EH (cell line): ENCODE results near the gene NEO1.

Source experiments
- DNase-seq: peaks from one replicate; pipeline ENCODE4 v3.0.0-alpha.2; 2015; ENCODE audit warnings: low read depth

The NEO1 gene

DNA sequence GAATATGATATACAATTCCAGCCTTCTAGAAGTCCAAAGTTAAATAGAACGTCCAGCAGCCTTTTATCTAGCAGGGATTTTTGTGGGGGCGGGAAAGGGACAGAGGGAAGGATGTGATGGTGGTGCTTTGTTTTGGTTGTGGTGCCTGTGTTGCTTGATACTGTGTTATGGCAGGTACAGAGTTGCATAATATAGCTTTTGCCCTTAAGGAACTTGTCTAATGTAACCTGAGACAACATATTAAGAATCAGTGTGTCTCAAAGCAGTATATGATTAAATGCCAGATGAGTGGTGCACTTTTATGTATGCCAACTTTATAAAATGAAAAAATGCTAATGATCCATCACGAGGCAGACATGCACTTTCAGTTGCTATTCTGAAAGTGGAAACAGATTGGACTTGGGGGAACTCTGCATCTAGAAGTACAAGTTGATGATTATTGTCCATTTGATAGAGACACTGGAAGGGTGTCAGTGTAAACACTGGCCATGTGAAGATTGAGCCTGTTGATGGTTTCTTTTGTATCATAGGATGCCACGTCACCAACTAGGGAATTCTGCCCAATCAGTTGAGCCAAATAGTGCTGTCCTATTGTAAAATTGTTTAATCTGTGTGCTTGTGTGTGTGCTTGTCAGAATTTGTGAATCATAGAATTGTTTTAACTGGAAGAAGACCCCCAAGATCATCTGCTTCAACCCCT lies 23.0 kb downstream of the NEO1 start:
- peak; percentile 10 for DNase-seq

DNA sequence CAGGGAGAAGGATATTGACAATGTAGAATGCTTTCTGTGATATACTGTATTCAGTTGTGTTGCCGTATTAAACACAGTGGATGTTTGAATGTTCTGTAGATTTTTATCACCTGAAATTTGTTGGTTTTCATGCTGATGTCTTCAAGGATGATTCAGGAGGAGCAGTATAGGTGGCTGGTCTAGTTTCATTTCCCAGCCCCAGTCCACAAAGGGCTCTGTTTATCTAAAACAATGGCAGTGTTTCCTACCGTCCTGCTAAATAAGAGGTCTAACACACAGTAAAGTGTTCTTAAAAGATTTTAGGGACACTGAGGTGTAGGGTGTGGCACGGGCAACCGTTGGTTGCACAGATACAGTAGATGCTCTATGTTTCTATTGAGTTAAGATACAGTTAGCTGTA lies 26.0 kb downstream of the NEO1 start:
- DNase-seq, result no peak

DNA sequence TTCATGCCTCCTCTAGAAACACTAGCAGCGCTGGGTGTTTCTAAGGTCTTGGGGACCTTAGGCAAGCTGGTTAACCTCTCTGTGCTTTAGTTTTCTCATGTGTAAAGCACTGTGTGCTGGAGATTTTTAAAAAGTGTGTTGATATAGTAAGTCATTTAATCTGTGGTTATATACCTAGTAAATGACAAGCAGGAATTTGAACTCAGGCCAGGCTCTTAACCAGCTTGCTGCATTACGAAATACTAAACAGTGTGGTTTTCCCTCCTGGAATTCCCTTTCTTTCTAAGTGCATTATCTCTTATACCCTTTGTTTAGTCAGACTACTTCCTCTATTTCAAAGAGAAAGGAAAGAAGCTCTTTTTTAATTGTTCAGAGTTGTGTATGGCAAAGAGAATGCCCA lies 26.5 kb downstream of the NEO1 start:
- peak; percentile 72 for DNase-seq

DNA sequence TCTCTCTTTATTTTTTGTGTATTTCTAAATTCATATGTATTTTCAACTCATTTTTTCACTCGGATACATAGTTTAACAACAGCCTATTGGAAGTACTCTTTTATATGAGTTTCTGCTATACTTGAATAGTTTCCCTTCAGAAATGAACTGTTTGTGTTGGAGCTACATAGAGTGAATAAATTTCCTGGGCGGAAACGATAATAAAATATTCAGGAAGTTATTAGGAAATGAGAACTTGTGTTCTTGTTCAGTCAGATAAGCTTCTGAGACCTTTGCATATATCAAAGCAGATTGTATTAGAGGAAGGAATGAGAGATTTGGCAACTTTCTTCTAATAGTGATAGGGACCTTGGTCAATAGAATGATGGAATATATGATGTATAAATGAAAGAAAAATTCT lies 27.3 kb downstream of the NEO1 start:
- no peak for DNase-seq

DNA sequence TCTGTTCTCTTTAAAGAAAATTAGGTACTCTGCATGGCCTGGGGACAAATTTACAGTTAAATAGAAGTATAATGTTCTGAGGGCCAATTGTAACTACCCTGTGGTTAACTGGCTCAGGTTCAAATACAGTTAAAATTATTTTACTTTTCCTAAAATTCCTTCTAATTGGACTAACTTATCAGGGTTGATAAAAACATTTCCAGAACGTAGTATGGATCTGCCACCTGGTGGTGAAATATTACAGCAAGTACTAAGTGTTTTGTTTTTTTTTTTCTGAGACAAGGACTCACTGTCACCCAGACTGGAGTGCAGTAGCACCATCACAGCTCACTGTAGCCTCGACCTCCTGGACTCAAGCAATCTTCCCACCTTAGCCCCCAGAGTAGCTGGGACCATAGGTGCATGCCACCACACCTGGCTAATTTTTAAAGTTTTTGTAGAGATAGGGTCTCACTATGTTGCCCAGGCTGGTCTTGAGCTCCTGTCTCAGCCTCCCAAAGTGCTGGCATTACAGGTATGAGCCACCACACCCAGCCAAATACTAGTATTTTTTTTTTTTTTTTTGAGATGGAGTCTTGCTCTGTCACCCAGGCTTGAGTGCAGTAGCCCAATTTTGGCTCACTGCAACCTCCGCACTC lies 29.2 kb downstream of the NEO1 start:
- peak; percentile 67 for DNase-seq

DNA sequence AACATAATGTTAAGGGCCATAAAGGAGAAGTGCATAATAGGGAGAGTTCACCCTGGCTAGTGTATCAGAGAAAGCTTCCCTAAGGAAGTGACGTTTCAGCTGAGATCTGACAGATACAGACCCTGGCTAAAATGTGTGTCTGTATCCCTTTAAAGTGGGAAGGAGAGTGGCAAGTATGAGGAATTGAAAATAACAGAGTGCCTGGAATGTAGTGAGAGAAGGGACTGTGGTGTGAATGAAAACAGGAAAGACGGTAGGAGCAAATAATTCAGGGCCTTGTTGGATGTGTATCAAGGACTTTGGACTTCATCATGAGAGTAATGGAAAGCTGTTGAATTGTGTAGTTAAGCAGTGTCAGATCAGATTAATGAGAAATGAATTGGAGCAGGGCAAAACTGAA lies 30.5 kb downstream of the NEO1 start:
- no peak for DNase-seq

DNA sequence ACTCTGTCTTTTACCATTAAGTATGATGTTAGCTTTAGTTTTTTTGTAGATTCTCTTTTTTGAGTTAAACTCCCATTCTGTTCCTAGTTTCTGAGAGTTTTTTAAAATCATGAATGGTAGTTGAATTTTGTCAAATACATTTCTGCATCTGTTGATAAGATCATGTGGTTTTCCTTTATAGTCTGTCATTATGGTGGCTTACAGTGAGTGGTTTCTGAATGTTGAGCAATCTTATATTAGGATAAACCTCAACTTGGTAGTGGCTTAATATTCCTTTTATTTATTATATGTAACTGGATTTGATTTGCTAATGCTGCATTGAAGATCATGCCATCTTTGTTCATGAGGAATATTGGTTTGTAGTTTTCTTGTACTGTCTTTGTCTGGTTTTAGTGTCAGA lies 34.8 kb downstream of the NEO1 start:
- no peak for DNase-seq

DNA sequence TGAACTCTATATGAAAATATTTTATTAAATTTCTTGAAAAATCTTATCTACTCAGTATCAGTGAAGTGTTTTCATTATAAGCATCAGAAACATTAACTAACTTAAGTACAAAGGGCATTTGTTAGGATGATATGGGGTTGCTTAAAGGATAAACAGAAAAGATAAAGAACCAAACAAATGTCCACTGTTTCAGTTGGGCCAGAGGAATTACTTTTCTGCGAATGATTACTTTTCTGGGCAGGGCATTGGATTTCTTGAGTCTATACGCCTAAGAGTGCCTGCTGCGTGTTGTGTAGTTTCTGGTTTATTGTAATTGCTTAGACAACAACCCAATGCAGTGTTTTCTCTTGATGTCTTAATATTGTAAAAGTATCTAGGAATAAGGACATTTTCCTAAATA lies 52.8 kb downstream of the NEO1 start:
- no peak for DNase-seq

DNA sequence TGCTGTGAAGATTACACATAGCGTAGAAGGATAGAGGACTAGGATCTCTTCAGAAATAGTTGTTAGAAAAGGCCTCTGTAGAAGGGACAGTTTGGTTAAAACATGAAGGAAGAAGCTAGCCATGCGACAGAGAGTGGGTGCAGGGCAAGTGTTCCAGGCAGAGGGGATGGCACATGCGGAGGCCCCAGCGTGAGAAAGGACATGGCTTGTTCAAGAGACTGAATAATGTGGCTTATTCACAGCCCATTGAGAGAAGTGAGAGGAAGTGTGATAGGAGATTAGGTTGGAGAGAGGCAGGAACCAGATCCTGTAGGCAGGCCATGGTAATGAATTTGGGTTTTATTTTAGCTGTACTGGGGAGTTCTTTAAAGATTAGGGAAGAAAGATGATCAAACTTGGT lies 56.4 kb downstream of the NEO1 start:
- no peak for DNase-seq

DNA sequence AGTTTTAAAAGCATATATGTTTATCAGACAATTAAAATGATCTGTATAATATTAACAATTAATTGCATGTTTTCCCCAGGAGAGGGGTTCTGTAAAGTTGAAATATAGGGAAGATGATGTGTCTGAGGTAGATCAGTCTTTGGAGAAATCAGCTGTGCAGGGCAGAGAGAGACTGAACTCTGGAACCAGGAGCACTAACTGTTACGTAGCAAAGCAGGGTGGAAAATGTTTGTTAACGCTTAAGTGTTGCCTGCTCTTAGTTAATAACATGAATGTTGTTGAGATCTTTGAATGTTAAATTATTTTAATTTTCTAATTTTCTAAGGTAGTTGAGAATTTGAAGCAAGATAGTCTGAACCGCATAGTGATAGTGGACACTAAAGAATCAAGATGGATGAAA lies 57.5 kb downstream of the NEO1 start:
- no peak for DNase-seq

DNA sequence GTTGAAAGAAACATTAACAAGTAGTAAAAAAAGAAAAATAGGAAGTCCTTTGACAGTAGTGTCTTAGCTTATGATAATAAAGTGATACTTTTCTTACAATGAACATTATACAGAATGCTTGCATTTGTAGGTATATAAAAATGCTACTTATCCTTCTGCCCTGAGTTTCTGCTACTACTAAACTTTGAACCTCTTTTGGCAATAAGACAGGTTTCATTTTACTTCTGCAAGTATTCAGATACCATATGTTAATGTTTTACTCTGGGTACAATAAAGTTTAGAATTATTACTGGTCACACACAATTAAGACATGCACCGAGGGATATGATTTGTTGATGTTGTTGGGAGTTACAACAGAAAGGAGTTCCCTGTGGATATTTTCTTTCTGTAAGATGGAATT lies 57.9 kb downstream of the NEO1 start:
- DNase-seq, result no peak

DNA sequence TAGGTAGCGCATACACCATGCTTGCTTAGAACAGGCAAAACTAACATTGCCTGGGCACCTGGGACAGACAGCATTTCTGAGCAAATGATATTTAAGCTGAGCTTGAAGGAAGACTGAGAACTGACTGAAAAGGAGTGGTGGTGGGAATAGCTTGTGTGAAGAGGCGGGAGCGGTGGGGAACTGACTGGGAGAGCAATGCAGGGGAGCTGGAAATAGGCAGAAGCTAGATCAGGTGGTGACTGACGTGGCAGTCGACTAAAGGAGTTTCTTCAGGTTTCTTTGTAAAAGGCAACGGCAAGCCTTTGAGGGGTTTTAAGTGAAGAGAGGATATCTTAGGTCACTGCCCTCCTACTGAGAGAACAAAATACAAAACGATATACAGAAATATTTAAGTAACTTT lies 61.8 kb downstream of the NEO1 start:
- no peak for DNase-seq

DNA sequence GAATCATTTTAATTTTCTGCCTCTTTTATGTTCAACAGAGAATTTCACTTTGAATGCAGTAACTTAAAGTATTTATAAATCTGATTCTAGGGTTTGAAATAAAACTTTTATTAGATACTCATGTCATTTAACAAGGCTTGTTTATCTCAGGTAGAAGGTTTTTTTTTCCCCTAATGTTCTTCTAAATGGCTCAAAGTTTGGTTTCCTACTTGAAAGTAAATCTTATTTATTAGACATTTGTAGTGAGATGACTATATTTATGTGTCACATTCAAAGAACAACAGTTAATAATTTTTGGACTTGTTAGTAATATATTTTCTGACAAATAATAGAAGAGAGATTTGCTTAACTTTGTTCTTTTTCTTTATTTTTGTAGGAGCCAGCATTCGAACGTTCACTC lies 63.9 kb downstream of the NEO1 start:
- DNase-seq, result no peak

DNA sequence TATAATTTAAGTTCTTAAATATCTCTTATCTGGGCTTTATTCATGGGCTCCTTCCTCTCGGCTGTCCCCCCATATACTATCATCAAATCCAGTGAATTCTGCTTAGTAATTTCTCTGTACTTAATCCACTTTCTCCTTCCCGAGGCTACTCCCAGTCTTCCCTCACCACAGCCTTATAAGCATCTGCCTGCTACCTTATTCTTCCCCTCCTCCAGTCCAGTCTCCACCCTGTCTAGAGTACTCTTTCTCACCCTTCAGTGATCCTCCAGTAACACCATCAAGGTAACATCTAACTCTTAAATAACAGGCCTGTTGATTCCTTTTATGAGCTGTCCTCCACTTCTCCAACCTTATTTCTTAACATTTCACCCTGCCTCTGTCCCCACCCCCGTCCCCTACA lies 65.8 kb downstream of the NEO1 start:
- DNase-seq, result no peak

DNA sequence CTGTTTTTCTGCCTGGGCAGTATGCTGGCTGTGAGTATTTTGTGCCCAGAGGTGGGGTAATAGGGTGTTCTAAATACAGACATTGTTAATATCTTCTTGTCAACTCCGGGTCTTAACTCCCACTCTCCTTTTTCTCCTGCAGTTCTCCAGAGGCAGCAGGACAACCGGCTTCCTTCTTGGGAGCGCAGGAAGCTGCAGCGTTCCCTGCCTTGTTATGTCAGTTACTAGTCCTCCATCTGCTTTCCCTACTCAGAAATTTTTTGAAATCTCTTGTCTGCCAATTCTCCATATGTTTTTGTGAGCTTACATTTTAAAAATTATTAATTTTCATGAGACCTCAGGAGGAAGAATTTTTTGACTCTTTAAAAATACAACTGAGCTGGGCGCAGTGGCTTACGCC lies 67.2 kb downstream of the NEO1 start:
- no peak for DNase-seq

DNA sequence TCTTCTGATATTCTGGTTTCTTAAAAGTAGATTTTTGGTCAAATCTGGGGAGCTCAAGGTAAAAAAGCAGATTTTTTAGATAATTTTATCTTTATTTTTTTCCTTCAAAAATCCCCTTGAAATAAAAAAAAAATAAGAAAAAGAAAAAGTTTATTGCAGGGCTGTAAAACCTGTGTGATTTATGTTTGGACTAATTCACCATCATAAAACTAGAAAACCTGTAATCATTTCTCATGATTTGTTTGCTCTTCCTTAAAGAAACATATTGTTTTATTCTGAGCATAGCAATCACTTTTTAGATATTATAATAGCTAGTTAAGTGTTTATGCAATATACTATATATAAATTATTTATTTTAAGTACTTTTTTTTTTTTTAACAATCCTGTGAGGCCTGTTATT lies 68.0 kb downstream of the NEO1 start:
- DNase-seq, result no peak

DNA sequence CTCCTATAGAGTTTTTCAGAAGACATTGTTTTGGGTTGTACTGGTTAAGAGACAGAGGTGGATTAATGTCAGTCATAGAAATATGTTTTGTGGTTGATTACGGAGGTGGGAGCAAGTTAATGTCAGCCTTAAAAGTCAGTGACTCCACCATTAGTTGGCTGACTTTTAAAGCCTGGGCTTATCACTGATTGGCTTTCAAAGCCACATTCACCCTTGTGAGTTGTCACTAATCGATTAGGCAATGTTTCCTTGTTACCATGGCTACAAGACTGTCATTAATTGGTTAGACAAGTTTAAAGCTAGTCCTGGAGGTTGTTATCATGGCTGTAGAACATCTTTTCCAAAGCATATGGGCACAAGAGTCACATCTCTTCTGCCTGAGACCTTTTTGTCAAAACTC lies 73.0 kb downstream of the NEO1 start:
- DNase-seq, result no peak

DNA sequence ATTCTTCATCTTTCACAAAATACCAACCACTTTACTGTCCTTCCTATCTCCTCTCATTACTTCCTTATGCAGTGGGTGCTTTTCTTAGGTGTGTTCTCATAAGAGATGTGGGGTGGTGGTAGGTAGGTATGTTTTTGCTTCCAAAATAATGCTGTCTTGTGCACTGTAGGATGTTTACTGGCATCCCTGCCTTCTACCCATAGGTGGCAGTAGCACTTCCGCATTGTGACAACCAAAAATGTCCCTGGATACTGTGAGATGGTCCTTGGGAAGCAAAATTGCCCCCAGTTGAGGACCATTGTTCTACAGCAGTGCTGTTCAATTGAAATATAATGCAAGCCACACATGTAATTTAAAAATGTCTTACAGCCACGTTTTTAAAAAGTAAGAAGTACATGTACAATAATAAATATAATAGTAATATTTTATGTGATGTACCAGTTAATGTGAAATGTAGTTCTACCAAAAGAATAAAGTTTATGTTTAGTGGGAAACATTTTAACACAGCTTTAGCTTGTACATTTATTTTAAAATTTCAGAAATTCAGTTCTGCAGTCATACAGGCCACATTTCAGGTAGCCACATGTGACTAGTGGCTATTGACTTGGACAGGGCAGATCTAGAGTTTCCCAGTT lies 75.2 kb downstream of the NEO1 start:
- DNase-seq, result peak; percentile 32

DNA sequence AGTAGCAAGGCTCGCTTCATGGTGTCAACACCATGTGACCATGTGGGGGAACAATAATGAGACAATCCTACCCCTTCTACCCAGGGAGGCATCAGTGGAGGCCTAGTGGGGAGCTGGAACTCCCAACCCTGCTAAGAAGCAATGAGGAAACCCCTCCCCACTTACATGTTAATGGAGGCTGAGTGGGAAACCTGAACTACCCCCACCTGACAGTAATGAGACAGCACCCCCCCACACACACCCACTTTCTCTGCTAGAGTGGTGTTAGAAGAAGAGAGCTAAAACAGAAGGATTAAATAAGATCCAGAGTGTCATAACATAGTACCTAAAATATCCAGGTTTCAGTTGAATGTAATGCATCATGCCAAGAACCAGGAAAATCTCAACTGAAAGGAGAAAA lies 78.6 kb downstream of the NEO1 start:
- DNase-seq, result no peak

DNA sequence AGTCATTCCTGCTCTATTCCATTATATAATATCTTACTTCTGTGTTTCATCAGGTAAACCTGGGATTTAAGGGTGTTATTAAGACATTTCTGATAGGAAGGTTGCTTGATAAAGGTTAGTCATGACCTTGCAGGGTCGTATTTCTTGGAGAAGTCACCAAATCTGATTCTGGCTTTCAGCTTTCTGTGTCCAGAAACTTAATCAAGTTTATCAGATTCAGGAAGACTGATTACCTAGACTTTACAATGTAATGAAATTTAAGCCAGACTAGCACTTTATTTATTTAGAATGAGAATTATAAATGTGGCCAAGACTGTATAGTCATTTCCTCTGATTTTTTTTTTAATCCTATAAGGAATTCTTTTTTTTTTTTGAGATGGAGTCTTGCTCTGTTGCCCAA lies 81.9 kb downstream of the NEO1 start:
- no peak for DNase-seq

DNA sequence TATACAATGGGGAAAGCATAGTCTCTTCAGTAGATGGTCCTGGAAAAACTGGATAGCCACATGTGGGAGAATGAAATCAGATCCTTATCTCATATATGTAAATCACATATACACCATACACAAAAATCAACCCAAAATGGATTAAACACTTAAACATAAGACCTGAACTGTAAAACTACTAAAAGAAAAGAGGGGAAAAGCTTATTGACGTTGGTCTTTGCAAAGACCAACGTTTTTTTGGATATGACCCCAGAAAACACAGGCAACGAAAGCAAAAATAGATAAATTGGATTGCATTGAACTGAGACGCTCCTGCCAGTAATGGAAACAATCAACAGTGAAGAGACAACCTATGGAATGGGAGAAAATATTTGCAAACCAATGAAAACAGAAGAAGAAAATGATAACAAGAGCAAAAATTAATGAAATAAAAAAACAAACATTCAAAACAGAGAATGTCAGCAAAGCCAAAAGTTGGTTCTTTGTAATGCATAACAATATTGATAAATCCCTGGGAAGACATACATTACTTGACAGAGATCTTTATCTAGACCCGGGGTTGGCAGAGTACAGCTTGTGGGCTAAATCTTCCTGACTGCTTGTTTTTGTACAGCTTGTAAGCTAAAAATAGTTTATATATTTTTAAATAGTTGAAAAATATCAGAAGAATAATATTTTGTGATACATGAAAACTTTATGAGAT lies 86.9 kb downstream of the NEO1 start:
- DNase-seq, result no peak

DNA sequence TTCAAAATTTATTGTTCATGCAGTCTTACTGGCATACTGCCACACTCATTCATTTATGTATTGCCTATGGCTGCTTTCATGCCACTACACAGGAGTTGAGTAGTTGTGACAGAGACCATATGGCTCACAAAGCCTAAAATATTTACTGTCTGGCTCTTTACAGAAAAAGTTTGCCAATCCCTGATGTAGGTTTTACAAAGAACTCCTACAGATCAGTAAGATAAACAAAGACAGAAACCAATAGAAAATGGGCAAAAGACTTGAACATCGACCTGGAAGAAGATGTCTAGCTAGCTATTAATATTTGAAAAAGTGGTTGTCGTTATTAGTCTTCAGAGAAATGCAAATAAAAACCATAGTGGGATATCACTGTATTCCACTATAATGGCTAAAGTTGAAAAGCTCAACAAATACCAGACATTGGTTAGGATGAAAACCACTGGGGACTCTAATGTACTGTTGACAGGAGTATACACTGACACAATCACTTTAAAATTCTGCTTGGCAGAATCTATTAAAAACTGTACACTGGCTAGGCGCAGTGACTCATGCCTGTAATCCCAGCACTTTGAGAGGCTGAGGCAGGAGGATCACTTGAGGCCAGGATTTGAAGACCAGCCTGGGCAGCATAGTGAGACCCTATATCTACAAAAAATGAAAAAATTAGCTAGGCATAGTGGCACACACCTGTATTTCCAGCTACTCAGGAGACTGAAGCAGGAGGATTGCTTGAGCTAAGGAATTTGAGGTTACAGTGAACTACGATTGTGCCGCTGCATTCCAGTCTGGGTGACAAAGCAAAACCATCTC lies 87.7 kb downstream of the NEO1 start:
- no peak for DNase-seq
